Measurements from ENCODE around the gene UQCC5. TPM values are rescaled to one million over a fixed set of nuclear protein-coding genes. Genes with fewer than 3 reads are reported as not detected.

The UQCC5 gene
- total RNA-seq, 1 donor from 2014 or later = 16.3 TPM

GRCh38 chr3:52490035-52490938 lies 46.1 kb upstream of the UQCC5 start:
- H3K4me3 ChIP-seq = no peak overlapping the region
- H3K4me1 ChIP-seq = peaks cover 58% of the 10 kb centered on the region
- intact Hi-C loops (cut with DNase I) = no loop called here
- no peaks in the 10 kb centered on the region for H3K9me3 ChIP-seq
- DNase-seq (no peak), ATAC-seq (no peak)
- H3K27me3 ChIP-seq (ENCODE audit: low read depth) = no peaks in the 10 kb centered on the region
- peaks cover 80% of the 10 kb centered on the region for H3K36me3 ChIP-seq
- peak overlapping the region; percentile 63 for H3K27ac ChIP-seq
- TF ChIP-seq, protein P1, sequence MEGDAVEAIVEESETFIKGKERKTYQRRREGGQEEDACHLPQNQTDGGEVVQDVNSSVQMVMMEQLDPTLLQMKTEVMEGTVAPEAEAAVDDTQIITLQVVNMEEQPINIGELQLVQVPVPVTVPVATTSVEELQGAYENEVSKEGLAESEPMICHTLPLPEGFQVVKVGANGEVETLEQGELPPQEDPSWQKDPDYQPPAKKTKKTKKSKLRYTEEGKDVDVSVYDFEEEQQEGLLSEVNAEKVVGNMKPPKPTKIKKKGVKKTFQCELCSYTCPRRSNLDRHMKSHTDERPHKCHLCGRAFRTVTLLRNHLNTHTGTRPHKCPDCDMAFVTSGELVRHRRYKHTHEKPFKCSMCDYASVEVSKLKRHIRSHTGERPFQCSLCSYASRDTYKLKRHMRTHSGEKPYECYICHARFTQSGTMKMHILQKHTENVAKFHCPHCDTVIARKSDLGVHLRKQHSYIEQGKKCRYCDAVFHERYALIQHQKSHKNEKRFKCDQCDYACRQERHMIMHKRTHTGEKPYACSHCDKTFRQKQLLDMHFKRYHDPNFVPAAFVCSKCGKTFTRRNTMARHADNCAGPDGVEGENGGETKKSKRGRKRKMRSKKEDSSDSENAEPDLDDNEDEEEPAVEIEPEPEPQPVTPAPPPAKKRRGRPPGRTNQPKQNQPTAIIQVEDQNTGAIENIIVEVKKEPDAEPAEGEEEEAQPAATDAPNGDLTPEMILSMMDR (IDR thresholded peaks at IDR 0.05) = no peak

DNA sequence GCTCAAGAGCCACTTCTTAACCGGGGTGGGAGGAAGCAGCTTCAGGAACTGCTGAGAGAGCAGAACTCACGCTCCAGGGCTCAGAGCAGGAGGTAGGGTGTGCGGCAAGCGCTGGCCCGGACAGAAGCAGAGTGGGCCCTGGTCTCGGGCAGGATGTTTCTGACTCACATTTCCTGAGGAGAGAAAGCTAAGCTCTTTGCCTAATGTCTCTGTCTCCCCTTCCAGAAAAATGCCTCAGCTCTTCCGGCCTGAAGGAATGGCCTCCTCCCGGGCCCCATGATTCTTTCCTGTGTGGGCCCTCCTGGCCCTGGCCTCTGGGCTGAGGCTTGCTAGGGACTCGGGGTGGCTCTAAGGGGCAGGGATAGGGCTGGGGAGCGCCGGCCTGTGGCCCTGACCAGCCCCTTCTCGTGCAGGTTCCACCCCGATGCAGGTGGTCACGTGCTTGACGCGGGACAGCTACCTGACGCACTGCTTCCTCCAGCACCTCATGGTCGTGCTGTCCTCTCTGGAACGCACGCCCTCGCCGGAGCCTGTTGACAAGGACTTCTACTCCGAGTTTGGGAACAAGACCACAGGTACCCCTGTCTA lies 45.4 kb upstream of the UQCC5 start:
- Histone ChIP-seq H3K27ac (peak overlapping the region; percentile 63), H3K9me3 (no peaks in the 10 kb centered on the region), H3K36me3 (peaks cover 72% of the 10 kb centered on the region), H3K27me3 (ENCODE audit: low read depth) (no peaks in the 10 kb centered on the region), H3K4me3 (no peak overlapping the region), H3K4me1 (peaks cover 62% of the 10 kb centered on the region)
- ATAC-seq = peak in 1 of 2 donors; percentile 16
- DNase-seq = no peak
- TF ChIP-seq, protein P1 (IDR thresholded peaks at IDR 0.05) = no peak
- intact Hi-C loops (cut with DNase I) = no loop called here

- DNase-seq (no peak), ATAC-seq (no peak)
- intact Hi-C loops (cut with DNase I) = no loop called here
- TF ChIP-seq, protein P1 (IDR thresholded peaks at IDR 0.05) = no peak
- Histone ChIP-seq H3K4me1 (peaks cover 70% of the 10 kb centered on the region), H3K36me3 (peaks cover 63% of the 10 kb centered on the region), H3K9me3 (no peaks in the 10 kb centered on the region), H3K27me3 (ENCODE audit: low read depth) (no peaks in the 10 kb centered on the region), H3K4me3 (no peak overlapping the region), H3K27ac (peak overlapping the region; percentile 63)
Measured at GRCh38 chr3:52492059-52492458, 44.3 kb upstream of the UQCC5 start.

GRCh38 chr3:52493232-52494017 lies 43.0 kb upstream of the UQCC5 start:
- TF ChIP-seq, protein P1 (IDR thresholded peaks at IDR 0.05) = no peak
- Histone ChIP-seq H3K4me3 (no peak overlapping the region), H3K27me3 (ENCODE audit: low read depth) (no peaks in the 10 kb centered on the region), H3K9me3 (no peaks in the 10 kb centered on the region), H3K27ac (no peak overlapping the region), H3K36me3 (peaks cover 49% of the 10 kb centered on the region), H3K4me1 (peaks cover 80% of the 10 kb centered on the region)
- ATAC-seq (no peak), DNase-seq (no peak)
- intact Hi-C loops (cut with DNase I) = no loop called here

DNA sequence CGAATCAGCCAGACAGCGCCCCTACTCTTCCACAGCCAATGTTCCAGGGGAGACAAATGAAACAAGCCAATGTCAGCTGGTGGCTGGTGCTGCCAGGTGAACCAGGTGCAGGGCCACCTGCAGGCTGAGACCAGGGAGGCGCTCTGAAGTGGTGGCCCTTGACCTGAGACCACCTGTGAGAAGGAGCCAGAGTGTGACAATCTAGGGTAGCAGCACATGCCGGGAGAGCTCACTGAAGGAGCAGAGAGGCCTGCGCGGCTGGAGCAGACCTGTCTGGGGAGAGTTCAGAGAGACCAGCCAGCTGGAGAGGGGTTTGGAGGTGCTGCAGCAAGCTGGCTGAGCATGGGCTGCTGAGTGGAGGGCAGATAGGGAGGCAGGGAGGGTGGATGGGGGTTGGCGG lies 42.0 kb upstream of the UQCC5 start:
- ATAC-seq = no peak
- H3K4me3 ChIP-seq = no peak overlapping the region
- no peak for DNase-seq
- intact Hi-C loops (cut with DNase I) = no loop called here
- peaks cover 39% of the 10 kb centered on the region for H3K36me3 ChIP-seq
- H3K9me3 ChIP-seq = no peaks in the 10 kb centered on the region
- peaks cover 90% of the 10 kb centered on the region for H3K4me1 ChIP-seq
- no peaks in the 10 kb centered on the region for H3K27me3 ChIP-seq (ENCODE audit: low read depth)
- TF ChIP-seq, protein P1 (IDR thresholded peaks at IDR 0.05) = no peak
- peak overlapping the region; percentile 76 for H3K27ac ChIP-seq
